GM12878 (cell line): ENCODE results near the gene REEP1.

ENCODE experiments used
- HDAC6 ChIP-seq: fragments of 200-600 bp; sonication (generic); IDR thresholded peaks from one replicate; pipeline ENCODE4 v1.8.0; 2017; ENCODE audit warnings: antibody characterized with exemption; ENCODE audit not compliant: unreplicated experiment
- RB1 ChIP-seq: fragments of 450-650 bp; formaldehyde crosslinking; IDR thresholded peaks from 2 replicates; pipeline ENCODE4 v1.6.1; 2017; ENCODE audit warnings: mild to moderate bottlenecking, borderline replicate concordance
- TF ChIP-seq, protein P1 (sequence below), 3 experiments: IDR thresholded peaks in 2 of 3; conservative IDR thresholded peaks in 1 of 3; 2 replicates each; pipeline ENCODE4 v1.5.1; 2011; ENCODE audit warnings: low read depth in 3 of 3, low read length in 3 of 3, mild to moderate bottlenecking in 3 of 3, control low read depth in 2 of 3, moderate library complexity in 2 of 3, inconsistent platforms in 1 of 3, mixed read lengths in 1 of 3; ENCODE audit not compliant: control insufficient read depth in 2 of 3, insufficient read depth in 1 of 3; ENCODE audit errors: extremely low read depth in 1 of 3

DNA sequence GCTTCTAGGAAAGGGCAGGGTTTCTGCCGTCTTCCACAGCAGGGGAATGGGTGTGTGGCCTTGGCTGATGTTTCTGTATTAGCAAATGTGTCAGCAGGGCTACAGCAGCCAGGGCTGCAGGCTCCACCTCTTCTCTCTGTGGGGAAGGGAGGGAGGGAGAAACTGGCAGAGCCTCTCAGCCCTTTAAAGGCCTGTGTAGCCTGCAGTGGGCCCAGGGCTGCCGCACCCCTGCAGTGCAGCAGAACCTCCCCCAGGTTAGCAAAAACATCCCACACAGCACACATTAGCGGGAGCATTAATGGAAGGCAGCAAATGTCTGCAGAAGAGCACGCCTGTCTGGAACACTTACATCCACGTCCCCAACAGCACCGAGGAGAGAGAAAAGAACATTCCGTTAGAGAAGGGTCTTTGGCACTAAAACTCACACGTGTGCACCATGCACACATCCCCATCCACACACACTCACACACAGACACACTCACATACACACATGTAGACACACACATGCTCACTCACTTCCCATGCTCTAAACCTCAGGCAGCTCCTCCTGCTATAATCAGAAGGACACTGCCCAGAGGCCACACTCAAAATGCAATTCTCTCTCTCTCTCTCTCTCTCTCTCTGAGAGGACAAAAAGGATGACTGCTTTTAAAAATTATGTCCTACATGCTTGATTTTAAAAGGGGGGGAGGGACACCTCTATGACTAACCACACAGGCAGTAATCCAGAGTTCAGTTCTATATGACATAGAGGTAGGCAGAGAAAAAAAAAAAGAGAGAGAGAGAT is 114.1 kb downstream of the REEP1 start:
- TF ChIP-seq, protein P1, sequence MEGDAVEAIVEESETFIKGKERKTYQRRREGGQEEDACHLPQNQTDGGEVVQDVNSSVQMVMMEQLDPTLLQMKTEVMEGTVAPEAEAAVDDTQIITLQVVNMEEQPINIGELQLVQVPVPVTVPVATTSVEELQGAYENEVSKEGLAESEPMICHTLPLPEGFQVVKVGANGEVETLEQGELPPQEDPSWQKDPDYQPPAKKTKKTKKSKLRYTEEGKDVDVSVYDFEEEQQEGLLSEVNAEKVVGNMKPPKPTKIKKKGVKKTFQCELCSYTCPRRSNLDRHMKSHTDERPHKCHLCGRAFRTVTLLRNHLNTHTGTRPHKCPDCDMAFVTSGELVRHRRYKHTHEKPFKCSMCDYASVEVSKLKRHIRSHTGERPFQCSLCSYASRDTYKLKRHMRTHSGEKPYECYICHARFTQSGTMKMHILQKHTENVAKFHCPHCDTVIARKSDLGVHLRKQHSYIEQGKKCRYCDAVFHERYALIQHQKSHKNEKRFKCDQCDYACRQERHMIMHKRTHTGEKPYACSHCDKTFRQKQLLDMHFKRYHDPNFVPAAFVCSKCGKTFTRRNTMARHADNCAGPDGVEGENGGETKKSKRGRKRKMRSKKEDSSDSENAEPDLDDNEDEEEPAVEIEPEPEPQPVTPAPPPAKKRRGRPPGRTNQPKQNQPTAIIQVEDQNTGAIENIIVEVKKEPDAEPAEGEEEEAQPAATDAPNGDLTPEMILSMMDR (IDR thresholded peaks at IDR 0.05 in 2 of 3, conservative IDR thresholded peaks at IDR 0.05 in 1 of 3; ENCODE audit: control insufficient read depth in 2 of 3, extremely low read depth in 1 of 3, insufficient read depth in 1 of 3, low read depth in 3 of 3, low read length in 3 of 3) = no peak
- TF ChIP-seq HDAC6 = no peak
- TF ChIP-seq RB1 = no peak
